Limb (tissue), 2 donors: ENCODE measurements around the gene CDON.
"Not testable (repeated sequence)": the region's sequence is repeated elsewhere in the genome, so short reads cannot be mapped to it uniquely, and the experiment has no call there.

Experiments
- DNase-seq, 2 donors: peaks; one replicate each; pipeline ENCODE4 v3.0.0-alpha.2; 2016; ENCODE audit errors: extremely low spot score in 2 of 2

Gene CDON

GRCh38 chr11:125998267-125998666 is 64.4 kb downstream of the CDON start:
- DNase-seq, result no peak

- no peak for DNase-seq
Measured at GRCh38 chr11:125995313-125995712, 67.4 kb downstream of the CDON start.

- DNase-seq, result no peak
Measured at GRCh38 chr11:125994509-125994908, 68.2 kb downstream of the CDON start.

GRCh38 chr11:125992893-125993292 is 69.8 kb downstream of the CDON start:
- DNase-seq, result no peak

GRCh38 chr11:125990244-125990643 is 72.4 kb downstream of the CDON start:
- DNase-seq, result peak in 1 of 2 donors; percentile 18

GRCh38 chr11:125987066-125987641 is 75.5 kb downstream of the CDON start:
- DNase-seq, result no peak

GRCh38 chr11:125985956-125986355 is 76.7 kb downstream of the CDON start:
- DNase-seq, result not testable (repeated sequence)

GRCh38 chr11:125982348-125982730 is 80.3 kb downstream of the CDON start:
- DNase-seq, result no peak

- DNase-seq, result no peak
Measured at GRCh38 chr11:125980436-125980835, 82.2 kb downstream of the CDON start.

- no peak for DNase-seq
Measured at GRCh38 chr11:125979511-125979910, 83.2 kb downstream of the CDON start.

- DNase-seq, result no peak
Measured at GRCh38 chr11:125978778-125979407, 83.8 kb downstream of the CDON start.

- no peak for DNase-seq
Measured at GRCh38 chr11:125978181-125978716, 84.4 kb downstream of the CDON start.

GRCh38 chr11:125977333-125977732 is 85.3 kb downstream of the CDON start:
- DNase-seq, result no peak

- DNase-seq, result no peak
Measured at GRCh38 chr11:125976156-125976555, 86.5 kb downstream of the CDON start.

- no peak for DNase-seq
Measured at GRCh38 chr11:125975634-125976033, 87.0 kb downstream of the CDON start.

GRCh38 chr11:125974284-125974683 is 88.4 kb downstream of the CDON start:
- no peak for DNase-seq

GRCh38 chr11:125971618-125972017 is 91.0 kb downstream of the CDON start:
- peak in 1 of 2 donors; percentile 29 for DNase-seq

- no peak for DNase-seq
Measured at GRCh38 chr11:125968354-125968753, 94.3 kb downstream of the CDON start.

GRCh38 chr11:125967515-125967914 is 95.2 kb downstream of the CDON start:
- DNase-seq, result no peak

GRCh38 chr11:125960771-125961170 is 101.9 kb downstream of the CDON start:
- DNase-seq, result no peak

- DNase-seq, result no peak
Measured at GRCh38 chr11:125959931-125960330, 102.7 kb downstream of the CDON start.

GRCh38 chr11:125959511-125959910 is 103.2 kb downstream of the CDON start:
- DNase-seq, result no peak

- DNase-seq, result no peak
Measured at GRCh38 chr11:125958872-125959400, 103.7 kb downstream of the CDON start.
